Right renal cortex interstitium (tissue), 3 donors: ENCODE data around the gene B9D1. TPM values are rescaled to one million over a fixed set of nuclear protein-coding genes. Genes with fewer than 3 reads are reported as not detected.

ENCODE experiments used
- DNase-seq, 3 donors: peaks; one replicate each; pipeline ENCODE4 v3.0.0-alpha.2; 2013; ENCODE audit warnings: low read depth in 3 of 3, low spot score in 2 of 3
- polyA plus RNA-seq, 3 donors: library from polyadenylated mRNA; unstranded; fragments of 120-200 nt; gene quantifications; one replicate each; pipeline ENCODE4 v1.2.1, GENCODE V29; 2013; ENCODE audit not compliant: insufficient read length in 3 of 3

Gene B9D1
- polyA plus RNA-seq, 3 donors = 30.7 to 33.3 (median 31.7) TPM

GRCh38 chr17:19377602-19378415 is 15.3 kb upstream of the B9D1 start:
- DNase-seq = peak; percentile 93 to 98 (median 96)

- no peak for DNase-seq
These were observed 14.3 kb upstream of the B9D1 start for GRCh38 chr17:19376811-19377210.

GRCh38 chr17:19375732-19376131 is 13.2 kb upstream of the B9D1 start:
- DNase-seq = no peak

- DNase-seq = no peak
These were observed 11.6 kb upstream of the B9D1 start for GRCh38 chr17:19374136-19374535.

- no peak for DNase-seq
These were observed 10.5 kb upstream of the B9D1 start for GRCh38 chr17:19372866-19373504.

GRCh38 chr17:19372439-19372838 is 9.9 kb upstream of the B9D1 start:
- no peak for DNase-seq

DNA sequence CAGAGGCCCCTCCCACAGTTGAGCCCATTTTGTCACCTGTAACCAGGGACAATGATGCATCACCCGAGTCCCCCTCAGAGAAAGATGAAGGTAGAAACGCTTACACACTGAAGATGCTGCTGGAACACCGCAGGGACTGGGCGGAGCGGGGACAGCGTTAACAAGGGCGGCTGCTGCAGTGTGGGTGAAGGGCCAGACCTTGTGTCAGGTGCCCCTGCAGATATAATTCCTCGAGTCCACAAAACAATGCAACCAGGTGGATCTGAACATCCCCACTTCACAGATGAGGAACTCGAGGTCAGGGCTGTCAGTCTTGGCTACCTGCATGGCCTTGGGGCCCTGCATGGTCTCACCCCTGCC is 9.5 kb upstream of the B9D1 start:
- DNase-seq = no peak

- no peak for DNase-seq
These were observed 8.9 kb upstream of the B9D1 start for GRCh38 chr17:19371259-19372010.

DNA sequence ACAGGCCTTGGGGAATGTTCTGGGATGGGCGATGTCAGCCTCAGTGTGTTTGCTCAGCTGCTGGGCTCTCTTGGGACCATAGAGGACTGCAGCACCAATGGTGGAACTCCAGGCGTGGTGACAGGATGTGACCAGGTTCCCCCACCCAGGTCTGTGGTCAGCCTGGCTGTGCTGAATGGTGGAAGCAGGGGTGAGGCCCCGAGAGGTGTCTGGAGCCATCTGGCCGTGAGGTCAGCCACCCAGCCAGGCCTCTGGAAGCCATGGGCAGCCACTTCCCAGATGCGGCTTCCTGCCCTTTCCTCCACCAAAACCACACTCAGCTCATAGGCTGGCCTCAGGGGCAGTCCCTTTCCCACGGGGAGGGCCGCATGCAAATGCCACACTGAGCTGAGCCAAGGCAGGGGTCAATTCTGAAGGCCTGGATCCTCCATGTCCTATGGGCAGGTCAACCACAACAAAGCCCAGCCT is 8.0 kb upstream of the B9D1 start:
- no peak for DNase-seq

- no peak for DNase-seq
These were observed 7.4 kb upstream of the B9D1 start for GRCh38 chr17:19369846-19370492.

GRCh38 chr17:19369107-19369778 is 6.7 kb upstream of the B9D1 start:
- DNase-seq = no peak

DNA sequence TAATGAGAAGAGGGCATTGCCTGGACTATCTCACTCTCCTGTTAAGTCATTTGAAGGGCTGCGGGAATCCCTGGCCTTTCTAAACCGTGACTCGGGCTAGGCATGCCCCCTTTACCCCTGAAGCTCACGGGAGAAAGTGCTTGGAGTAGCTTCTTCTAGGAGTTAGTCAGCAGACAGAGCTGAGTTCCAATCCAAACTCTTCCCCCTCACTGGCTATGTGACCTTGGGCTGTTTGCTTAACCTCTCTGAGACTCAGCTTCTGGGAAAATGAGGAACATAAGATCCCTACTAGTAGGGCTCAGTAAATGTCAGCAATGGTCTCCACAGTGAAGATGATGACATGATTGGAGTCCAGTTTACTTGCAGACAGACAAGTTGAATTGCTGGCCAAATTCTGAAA is 5.7 kb upstream of the B9D1 start:
- no peak for DNase-seq

GRCh38 chr17:19366637-19366972 is 4.1 kb upstream of the B9D1 start:
- DNase-seq = no peak

DNA sequence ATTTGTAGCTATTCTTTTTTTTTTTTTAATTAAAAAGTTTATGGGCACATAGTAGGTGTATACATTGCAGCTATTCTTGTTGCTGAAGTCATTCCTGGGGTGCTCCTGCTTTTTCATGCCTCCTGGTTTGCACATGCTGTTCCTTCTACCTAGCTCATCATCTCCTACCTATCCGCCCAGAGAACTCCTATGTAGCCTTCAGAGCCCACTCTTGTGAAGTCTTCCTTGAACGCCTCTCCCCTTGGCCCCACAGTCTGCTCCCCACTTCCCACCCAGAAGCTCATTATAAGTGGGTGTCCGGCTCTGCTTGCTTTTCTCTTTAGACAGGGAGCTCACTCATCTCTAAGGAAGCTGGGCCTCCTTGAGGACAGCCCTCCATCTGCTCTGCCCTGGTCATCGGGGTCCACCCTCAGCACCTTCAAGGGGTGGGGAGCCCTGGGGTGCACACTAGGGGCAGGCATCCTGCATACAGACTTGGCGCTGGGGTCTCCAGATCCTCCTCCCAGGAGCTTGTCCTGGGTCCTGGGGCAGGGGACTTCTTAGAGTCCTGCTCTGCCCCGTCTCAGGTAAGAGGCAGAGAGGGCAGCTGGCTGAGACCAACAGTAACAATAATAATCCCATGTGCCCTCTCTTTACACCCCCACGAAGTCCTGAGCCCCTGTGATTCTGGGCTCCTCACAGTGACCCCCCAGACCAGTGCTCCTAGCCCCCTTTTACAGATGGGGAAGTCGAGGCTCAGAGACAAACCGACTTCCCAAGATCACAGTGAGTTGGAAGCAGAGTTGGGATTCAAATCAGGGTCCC is 3.5 kb upstream of the B9D1 start:
- no peak for DNase-seq

GRCh38 chr17:19365499-19365817 is 2.9 kb upstream of the B9D1 start:
- DNase-seq = no peak

GRCh38 chr17:19364699-19365498 is 2.4 kb upstream of the B9D1 start:
- DNase-seq = no peak

DNA sequence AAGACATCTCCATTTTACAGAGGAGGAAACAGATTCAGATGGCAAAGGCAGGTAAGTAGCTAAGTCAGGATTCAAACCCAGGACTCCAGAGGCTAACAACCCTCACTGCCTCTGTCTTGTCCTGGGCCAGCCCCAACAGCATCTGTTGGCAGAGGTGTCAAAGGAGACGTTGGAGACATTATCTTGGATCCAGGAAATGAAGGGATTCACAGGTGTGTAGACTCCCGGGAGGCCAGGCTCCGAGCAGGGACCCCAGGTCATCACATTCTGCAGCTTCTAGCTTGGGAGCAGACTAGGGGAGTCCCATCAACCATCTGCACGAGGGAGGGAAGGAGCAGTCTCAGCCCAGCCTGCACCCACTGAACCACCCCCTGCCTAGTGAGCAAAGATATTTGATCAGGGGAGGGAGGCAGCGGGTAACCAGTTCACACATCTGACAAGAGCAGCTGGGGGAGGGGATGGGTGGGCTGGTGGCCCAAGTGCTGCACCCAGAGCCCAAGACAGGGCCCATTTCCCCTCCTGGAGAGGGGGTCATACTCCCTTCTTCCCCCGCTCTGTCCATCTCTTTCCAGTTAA is 1.0 kb upstream of the B9D1 start:
- DNase-seq = no peak

DNA sequence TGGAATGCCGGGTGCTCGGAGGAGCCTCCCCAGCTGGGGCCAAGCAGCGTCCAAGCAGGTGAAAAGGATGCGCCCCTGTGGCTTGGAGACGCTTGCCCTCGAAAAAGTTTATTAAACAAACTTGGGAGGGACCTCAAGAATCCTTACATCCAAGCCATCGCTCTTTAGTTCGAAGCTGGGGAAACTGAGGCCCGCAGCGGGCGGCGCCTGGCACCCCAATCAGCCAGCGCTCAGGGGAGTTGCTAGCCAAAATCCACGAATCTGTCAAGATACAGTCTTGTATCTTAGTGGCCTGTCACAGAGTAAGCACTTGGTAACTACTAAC is 553 bp upstream of the B9D1 start:
- no peak for DNase-seq

DNA sequence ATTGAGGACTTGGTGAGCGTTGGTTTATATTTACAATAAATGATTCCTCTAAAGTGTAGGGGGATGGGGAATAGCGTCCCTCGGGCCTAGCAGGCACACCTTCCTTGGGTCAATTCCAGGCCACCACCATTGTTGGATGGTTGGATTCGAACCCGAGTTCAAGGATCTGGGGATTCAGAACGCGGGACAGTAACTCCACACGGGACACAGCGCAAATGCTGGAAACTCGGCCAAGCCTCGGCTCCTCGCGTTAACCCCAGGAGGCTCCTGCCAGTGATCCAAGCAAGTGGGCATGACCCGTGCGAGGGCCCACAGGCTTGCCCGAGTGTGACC is 613 bp downstream of the B9D1 start:
- DNase-seq = no peak
